SK-N-SH (cell line): ENCODE results near the gene POU6F2.

ENCODE experiments used
- CTCF ChIP-seq: fragments of 200-600 bp; sonication (generic); IDR thresholded peaks from 2 replicates; pipeline ENCODE4 v1.6.1; 2017; ENCODE audit warnings: antibody characterized with exemption, mild to moderate bottlenecking, moderate library complexity
- EP300 ChIP-seq, 2 experiments: IDR thresholded peaks; 2 replicates each; pipeline versions ENCODE4 v1.4.0 to v1.6.1; 2012; ENCODE audit warnings: borderline replicate concordance in 1 of 2, low read depth in 1 of 2, low read length in 1 of 2
- FOXM1 ChIP-seq: IDR thresholded peaks from 2 replicates; pipeline ENCODE4 v1.4.0; 2012; ENCODE audit warnings: low read depth, mild to moderate bottlenecking
- NRF1 ChIP-seq: IDR thresholded peaks from 2 replicates; pipeline ENCODE4 v1.6.1; 2012; ENCODE audit warnings: low read depth, mild to moderate bottlenecking, low read length
- POLR2AphosphoS5 ChIP-seq: IDR thresholded peaks from 2 replicates; pipeline ENCODE4 v1.6.1; 2012; ENCODE audit warnings: low read depth, low read length
- RAD21 ChIP-seq: IDR thresholded peaks from 2 replicates; pipeline ENCODE4 v1.6.1; 2012; ENCODE audit warnings: mild to moderate bottlenecking, low read length
- REST ChIP-seq: IDR thresholded peaks from 2 replicates; pipeline ENCODE4 v1.6.1; 2012; ENCODE audit warnings: mild to moderate bottlenecking, low read depth, low read length, moderate library complexity
- SMC3 ChIP-seq: IDR thresholded peaks from 2 replicates; pipeline ENCODE4 v1.6.1; 2012; ENCODE audit warnings: low read depth, low read length, improper control_type of control experiment
- YY1 ChIP-seq: IDR thresholded peaks from 2 replicates; pipeline ENCODE4 v1.4.0; 2012; ENCODE audit warnings: low read depth, mild to moderate bottlenecking

GRCh38 chr7:39172137-39172536, 194.4 kb downstream of the POU6F2 start:
- TF ChIP-seq CTCF, result no peak
- TF ChIP-seq NRF1, result no peak
- TF ChIP-seq FOXM1, result no peak
- TF ChIP-seq SMC3, result no peak
- no peak for TF ChIP-seq EP300 (IDR thresholded peaks at IDR 0.05; ENCODE audit: borderline replicate concordance in 1 of 2, low read depth in 1 of 2, low read length in 1 of 2)
- TF ChIP-seq POLR2AphosphoS5, result no peak
- no peak for TF ChIP-seq REST
- no peak for TF ChIP-seq YY1
- no peak for TF ChIP-seq RAD21
